Lower leg skin (tissue), 3 donors: ENCODE data around the gene S100A14.

Experiments
- POLR2A ChIP-seq, 2 donors: fragments of 450-650 bp; IDR thresholded peaks; one replicate each; pipeline ENCODE4 v1.6.1; 2016 to 2017; ENCODE audit warnings: antibody characterized with exemption in 2 of 2, mild to moderate bottlenecking in 1 of 2, moderate library complexity in 1 of 2
- TF ChIP-seq, protein P1 (sequence below), 3 donors: fragments of 450-650 bp; IDR thresholded peaks; one replicate each; pipeline ENCODE4 v1.5.1; 2016; ENCODE audit warnings: antibody characterized with exemption in 3 of 3, mild to moderate bottlenecking in 3 of 3, moderate library complexity in 2 of 3

DNA sequence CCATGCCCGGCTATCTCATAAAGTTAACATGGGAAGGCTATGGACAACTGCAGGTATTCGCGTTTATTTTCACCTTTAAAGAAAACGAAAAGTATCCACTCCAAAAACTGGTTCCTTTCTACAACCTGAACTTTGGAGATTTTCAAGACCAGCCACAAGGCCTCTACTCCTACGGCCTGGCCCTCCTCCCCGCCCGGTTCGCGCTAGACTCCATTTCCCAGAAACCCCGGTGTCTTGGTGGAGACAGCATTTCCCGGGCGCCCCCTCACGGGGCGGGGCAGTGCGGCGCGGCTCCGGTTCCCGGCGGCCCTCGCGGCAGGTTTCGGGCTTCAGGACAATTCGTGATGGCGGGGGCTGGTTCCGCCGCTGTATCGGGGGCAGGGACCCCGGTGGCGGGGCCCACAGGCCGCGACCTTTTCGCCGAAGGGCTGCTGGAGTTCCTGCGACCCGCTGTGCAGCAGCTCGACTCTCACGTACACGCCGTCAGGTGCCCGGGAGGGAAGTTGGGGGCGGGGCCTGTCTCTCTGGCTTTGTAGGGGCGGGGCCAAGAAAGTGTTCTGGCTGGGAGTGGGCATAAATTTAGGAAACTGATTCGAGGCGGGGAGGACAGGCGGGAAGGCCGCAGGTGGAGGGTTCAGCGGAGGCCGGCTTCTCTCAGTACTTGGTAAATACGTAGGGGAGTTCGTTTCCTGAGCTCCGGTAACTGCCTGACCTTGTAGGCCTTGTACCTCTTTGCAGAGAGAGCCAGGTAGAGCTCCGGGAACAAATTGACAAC is 42.5 kb upstream of the S100A14 start, which contains the start of gene SNAPIN:
- TF ChIP-seq, protein P1, sequence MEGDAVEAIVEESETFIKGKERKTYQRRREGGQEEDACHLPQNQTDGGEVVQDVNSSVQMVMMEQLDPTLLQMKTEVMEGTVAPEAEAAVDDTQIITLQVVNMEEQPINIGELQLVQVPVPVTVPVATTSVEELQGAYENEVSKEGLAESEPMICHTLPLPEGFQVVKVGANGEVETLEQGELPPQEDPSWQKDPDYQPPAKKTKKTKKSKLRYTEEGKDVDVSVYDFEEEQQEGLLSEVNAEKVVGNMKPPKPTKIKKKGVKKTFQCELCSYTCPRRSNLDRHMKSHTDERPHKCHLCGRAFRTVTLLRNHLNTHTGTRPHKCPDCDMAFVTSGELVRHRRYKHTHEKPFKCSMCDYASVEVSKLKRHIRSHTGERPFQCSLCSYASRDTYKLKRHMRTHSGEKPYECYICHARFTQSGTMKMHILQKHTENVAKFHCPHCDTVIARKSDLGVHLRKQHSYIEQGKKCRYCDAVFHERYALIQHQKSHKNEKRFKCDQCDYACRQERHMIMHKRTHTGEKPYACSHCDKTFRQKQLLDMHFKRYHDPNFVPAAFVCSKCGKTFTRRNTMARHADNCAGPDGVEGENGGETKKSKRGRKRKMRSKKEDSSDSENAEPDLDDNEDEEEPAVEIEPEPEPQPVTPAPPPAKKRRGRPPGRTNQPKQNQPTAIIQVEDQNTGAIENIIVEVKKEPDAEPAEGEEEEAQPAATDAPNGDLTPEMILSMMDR (IDR thresholded peaks at IDR 0.05): no peak
- peak in 1 of 2 donors; percentile 44 for TF ChIP-seq POLR2A (IDR thresholded peaks at IDR 0.05)
